WERI-Rb-1 (cell line): ENCODE results near the gene SORBS1.

Source experiments
- DNase-seq: peaks from one replicate; pipeline ENCODE4 v3.0.0-alpha.2; 2020
- H3K27ac ChIP-seq: fragments of 250-450 bp; sonication (Bioruptor Pico); 2 replicates; pipeline ENCODE4 v1.5.1; 2020; ENCODE audit warnings: mild to moderate bottlenecking, moderate library complexity
- H3K27me3 ChIP-seq: fragments of 250-450 bp; sonication (Bioruptor Pico); 2 replicates; pipeline ENCODE4 v1.5.1; 2021; ENCODE audit warnings: mild to moderate bottlenecking, low read depth, moderate library complexity; ENCODE audit not compliant: insufficient read depth, severe bottlenecking
- H3K36me3 ChIP-seq: fragments of 250-450 bp; sonication (Bioruptor Pico); 2 replicates; pipeline ENCODE4 v1.5.1; 2020; ENCODE audit warnings: mild to moderate bottlenecking, moderate library complexity
- H3K4me3 ChIP-seq: 2 replicates; pipeline ENCODE4 v1.5.1; 2011; ENCODE audit warnings: low read depth, mild to moderate bottlenecking, control low read depth, low read length
- H3K9me3 ChIP-seq: fragments of 250-450 bp; sonication (Bioruptor Pico); 2 replicates; pipeline ENCODE4 v1.5.1; 2021; ENCODE audit warnings: mild to moderate bottlenecking, moderate library complexity; ENCODE audit not compliant: severe bottlenecking
- TF ChIP-seq, protein P1 (sequence below): IDR thresholded peaks from 2 replicates; pipeline ENCODE4 v1.5.1; 2011; ENCODE audit warnings: low read depth, mild to moderate bottlenecking, control low read depth, inconsistent platforms, low read length

Gene SORBS1

DNA sequence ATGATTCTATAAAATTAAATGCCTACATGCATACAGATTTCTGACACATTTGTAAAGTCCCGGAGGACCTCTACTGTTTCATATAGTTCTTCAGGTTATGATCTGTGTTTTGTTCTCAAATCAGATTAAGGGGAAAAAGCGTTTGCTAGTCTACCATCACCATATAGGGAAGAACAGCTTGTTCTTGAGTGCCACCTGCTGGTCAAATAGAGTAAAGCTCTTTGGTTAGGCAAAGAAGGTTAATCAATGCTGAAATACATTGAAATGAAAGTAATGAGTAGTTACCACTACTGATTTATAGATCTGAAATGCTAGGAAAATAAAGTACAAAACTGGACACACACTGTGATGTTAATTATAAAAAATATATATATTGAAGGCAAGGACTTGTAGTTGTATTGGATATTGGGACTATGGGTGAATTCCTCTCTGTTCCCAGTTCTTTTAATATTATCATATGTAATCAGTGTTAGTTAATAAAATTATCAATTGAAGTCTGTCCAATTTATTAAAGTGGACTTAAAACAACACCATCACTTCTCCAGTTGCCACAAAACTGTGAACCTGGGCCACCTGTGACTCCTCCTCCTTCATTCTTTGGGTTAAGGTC lies 197.8 kb downstream of the SORBS1 start:
- H3K27me3 ChIP-seq: no peaks in the 10 kb centered on the region
- H3K36me3 ChIP-seq: no peaks in the 10 kb centered on the region
- no peaks in the 10 kb centered on the region for H3K9me3 ChIP-seq
- no peak overlapping the region for H3K4me3 ChIP-seq
- DNase-seq: peak; percentile 54
- no peak overlapping the region for H3K27ac ChIP-seq
- TF ChIP-seq, protein P1, sequence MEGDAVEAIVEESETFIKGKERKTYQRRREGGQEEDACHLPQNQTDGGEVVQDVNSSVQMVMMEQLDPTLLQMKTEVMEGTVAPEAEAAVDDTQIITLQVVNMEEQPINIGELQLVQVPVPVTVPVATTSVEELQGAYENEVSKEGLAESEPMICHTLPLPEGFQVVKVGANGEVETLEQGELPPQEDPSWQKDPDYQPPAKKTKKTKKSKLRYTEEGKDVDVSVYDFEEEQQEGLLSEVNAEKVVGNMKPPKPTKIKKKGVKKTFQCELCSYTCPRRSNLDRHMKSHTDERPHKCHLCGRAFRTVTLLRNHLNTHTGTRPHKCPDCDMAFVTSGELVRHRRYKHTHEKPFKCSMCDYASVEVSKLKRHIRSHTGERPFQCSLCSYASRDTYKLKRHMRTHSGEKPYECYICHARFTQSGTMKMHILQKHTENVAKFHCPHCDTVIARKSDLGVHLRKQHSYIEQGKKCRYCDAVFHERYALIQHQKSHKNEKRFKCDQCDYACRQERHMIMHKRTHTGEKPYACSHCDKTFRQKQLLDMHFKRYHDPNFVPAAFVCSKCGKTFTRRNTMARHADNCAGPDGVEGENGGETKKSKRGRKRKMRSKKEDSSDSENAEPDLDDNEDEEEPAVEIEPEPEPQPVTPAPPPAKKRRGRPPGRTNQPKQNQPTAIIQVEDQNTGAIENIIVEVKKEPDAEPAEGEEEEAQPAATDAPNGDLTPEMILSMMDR: peak; percentile 67

DNA sequence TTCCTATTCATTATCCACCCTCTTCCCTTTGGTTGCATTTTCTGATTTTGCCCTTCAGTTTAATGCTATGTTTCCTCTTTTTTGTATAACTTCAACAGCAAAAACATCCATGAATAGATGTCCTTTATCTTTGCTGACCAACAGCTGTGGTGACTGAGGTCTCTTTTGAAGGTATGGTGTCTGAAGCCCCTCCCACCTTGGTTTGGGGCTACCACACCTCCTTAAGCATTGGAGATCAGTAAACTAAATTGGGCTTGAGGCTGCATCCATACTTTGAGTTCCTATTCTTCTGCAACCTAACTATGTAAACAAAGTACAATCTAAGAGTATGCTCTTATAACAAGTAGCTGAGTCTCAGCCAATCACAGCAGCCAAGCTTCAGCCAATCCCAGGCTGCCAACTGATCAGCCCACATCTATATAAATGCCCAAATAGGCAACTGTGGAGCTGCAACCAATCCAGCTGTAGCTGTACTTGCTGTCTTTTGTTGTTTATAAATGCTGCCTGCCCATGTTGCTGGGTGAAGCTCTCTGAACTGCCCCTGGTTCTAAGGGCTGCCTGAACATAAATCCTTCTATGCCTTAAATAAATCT lies 201.0 kb downstream of the SORBS1 start:
- Histone ChIP-seq H3K27ac (no peak overlapping the region), H3K9me3 (no peaks in the 10 kb centered on the region), H3K4me3 (no peak overlapping the region), H3K27me3 (no peaks in the 10 kb centered on the region), H3K36me3 (no peaks in the 10 kb centered on the region)
- TF ChIP-seq, protein P1: no peak
- DNase-seq: no peak

DNA sequence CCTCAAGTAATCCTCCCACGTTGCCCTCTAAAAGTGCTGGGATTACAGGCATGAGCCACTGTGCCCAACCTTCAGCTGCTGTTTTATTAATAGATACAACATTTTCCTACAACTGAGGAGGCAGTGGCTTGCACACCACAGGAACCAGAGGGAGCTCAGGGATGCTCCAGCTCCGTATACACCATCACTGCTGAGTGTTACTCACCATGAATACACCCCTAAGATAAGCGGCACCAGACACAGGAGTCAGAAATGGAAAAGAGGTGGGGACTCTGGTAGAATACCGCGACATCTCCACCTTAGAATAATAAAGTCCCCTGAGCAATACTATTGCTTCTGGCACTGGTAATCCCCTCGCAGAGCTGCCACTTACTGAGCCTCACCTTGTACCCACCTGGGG lies 201.7 kb downstream of the SORBS1 start:
- H3K36me3 ChIP-seq: no peaks in the 10 kb centered on the region

DNA sequence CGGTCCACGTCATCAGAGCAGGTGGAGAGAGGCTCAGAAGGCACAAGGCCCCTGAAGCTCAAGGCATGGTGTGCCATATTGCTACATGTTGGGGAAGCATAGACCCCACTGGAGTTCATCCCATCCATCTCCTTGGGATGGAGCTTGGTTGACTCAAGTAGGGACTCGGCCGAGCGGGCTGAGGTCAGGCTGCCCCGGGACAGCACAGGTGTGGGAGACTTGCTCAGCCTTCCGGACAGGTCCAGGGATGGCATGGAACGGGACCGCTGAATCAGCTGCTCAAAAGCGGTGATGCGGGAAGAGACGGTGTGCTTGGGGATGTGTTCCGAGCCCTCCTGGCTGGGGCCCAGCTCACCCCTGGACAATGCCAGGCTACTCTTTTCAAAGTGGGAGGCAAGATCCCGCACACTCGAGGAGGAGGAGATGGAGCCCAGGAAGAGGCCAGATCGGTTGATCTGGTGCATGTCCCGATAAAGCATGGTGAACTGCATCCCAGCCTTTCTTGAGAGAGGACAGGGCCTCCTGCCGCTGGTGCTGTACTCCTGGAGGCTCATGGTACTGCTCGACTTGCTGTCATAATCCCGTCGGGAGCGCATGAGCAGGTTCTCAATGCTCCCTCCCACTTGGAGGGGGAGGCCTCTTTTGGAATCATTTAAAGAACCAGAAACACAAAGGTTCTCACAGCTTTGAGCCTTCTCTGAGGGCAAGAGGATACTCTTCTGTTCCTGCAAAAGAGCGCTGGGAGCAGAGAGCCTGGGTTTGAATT lies 204.8 kb downstream of the SORBS1 start:
- DNase-seq: no peak
- H3K27me3 ChIP-seq: no peaks in the 10 kb centered on the region
- H3K9me3 ChIP-seq: no peaks in the 10 kb centered on the region
- H3K36me3 ChIP-seq: no peaks in the 10 kb centered on the region
- no peak overlapping the region for H3K4me3 ChIP-seq
- TF ChIP-seq, protein P1: no peak
- H3K27ac ChIP-seq: no peak overlapping the region

More for the DNA sequence above, 201.7 kb downstream of the SORBS1 start:
- DNase-seq: no peak
- no peak overlapping the region for H3K27ac ChIP-seq
- TF ChIP-seq, protein P1: no peak
- H3K9me3 ChIP-seq: no peaks in the 10 kb centered on the region
- no peaks in the 10 kb centered on the region for H3K27me3 ChIP-seq
- H3K4me3 ChIP-seq: no peak overlapping the region

DNA sequence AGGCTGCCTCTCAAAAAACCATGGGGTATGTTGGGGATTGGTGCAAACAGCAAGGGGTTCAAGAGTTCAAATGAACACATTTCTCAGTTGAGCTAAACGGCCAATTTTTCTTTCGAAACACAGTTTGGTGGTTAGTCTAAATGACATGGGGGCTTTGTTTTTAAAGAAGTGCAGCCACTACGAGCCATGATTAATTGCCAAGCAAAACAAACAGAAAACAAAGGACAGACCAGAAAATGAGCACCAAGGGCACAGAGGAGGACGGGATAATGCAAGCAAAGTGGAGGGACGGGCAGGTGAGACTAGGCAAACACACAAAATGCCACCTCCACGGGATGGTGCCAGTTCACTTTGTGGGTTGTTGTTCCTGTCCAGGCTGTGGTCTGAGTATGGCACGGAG lies 205.9 kb downstream of the SORBS1 start:
- Histone ChIP-seq H3K4me3 (no peak overlapping the region), H3K27ac (no peak overlapping the region), H3K36me3 (no peaks in the 10 kb centered on the region), H3K27me3 (no peaks in the 10 kb centered on the region), H3K9me3 (no peaks in the 10 kb centered on the region)
- no peak for DNase-seq
- TF ChIP-seq, protein P1: no peak
